Hematopoietic multipotent progenitor cell treated with erythropoietin and hydrocortisone succinate and interleukin-3 and kit ligand, for 15 days (in vitro differentiated cells): ENCODE data around the gene NTSR1.

Source experiments
- DNase-seq: peaks from one replicate; pipeline ENCODE4 v3.0.0-alpha.2; 2015; ENCODE audit warnings: low spot score

The NTSR1 gene

DNA sequence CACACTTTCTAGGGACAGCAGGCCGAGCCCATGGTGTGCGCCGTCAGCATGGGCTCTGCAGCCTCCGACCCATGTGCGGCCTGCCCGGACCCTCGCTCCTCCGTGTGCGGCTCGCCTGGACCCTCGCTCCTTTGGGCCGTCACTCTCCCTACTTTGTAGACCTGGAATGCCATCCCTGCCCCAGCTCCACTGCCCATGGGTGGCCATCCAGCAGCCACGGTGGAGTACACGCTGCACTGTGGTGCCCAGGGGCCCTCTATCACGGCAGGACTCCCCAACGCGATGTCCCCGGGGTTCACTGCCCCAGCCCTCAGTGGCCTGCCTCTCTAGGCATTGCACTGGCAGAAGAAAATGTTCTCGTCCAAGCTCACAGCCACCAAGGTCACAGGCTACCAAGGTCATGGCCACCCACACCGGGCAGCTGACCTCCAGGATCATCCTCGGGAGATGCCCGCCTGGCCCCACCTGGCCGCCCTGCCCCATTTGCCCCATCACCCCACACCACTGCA is 63.5 kb downstream of the NTSR1 start:
- no peak for DNase-seq

DNA sequence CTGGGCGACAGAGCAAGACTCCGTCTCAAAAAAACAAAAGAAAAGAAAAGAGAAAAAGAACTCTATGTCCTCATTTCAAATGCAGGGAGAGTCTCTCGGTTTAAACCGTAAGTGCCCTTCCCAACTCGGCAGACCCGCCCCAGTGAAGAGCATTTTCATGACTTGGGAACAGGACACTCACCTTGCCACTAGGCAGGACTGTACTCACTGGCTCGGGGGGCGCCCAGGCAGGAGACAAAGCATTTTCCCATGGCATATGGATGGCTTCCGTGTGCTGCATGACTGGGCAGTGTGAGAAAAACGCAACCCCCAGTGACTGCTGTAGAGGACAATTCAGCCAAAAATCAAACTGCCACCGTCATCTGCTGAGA is 64.0 kb downstream of the NTSR1 start:
- no peak for DNase-seq

DNA sequence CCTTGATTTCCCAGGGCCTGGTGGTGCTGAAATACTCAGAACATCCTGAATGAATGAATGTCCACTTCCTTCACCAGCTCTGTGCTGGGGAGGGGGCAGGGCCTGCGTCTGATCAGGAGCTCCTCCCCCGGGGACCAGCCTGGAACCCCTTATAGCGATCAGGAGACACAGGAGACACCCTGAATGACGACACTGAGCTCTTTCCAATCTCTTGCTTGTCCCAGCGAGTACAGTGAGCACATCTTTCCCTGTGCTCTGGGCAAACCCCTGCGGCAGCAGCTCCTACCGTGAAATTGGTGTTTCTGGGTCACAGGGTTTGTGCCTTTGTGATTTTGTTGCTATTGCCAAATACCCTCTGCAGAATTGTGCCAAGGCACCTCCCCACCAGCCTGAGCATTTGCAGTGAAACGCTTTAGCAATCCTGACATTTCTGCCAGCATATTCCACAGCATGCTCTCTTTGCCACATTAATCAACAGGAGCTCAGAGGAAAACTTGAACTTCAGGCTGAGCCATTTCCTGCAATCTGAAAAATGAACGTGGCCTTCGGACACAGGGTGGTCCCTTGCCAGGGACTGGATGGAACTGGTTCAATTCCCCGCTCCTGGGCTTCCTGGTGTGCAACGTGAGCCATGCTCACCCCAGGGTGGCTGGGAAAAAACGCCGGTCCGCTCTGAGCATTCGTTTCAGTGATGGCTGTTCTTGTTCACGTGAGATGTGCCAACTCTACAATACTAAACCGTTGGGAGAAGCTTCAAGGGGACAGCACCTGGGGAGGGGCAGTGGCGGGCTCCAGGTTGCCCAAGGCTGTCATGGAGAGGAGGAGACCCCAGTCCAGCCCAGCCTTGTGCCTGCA is 64.6 kb downstream of the NTSR1 start:
- no peak for DNase-seq

DNA sequence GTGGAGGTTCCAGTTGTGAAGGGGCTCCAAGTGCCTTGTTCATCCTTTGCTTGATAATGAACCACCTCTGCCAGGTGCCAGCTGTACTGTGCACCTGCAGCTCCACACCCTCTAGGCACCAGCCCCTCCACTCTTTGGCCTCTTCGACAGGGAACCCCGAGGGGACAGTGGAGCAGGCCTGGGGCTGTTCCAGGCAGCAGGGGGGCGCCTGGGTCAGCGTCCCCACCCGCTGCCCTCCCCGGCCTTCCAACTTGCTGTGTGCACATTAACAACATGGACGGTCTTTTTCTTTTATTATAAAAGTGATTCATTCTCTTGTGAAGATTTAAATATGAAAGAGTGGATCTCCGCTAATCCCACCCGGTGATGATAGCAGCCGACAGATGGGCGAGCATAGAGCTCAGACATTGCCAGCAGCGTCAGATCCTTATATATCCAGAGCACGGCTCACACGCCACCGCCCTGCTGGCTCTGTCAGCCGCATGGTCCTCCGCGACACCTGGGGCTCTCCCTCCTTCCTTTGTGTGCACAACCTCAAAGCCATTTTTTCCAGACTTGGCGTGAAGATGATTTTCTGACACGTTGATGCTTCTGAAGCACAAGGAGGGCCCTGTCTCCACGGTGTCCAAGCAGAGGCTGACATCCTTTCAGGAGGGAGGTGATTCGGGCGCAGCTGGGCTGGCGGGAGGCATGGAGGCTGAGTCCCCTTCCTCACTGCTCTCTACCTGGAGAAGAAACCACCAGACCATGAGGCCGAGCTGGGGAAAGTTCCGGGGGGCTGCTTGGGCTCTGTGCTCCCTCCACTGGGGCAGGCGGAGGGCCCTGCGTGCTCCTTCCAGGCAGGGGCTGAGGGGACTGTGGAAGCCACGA is 65.4 kb downstream of the NTSR1 start:
- DNase-seq, result no peak

DNA sequence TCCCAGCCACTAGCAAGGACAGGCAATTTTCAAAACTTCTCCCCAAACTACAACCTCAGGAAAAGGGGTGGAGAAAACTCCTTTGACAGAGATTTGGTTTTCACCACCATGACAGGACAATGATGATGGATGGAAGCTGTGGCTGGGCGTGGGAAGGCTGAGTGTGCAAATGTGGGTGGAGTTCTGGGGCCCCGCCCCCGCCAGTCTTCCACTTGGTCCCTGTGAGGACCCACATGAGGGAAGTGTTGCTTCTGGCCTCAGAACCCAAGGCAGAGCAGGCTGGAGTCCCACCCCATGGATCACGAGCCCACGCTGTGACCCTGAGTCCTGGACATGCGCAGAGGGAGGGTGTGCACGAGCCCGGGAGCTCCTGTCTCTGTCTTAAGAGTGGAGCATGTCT is 66.1 kb downstream of the NTSR1 start:
- no peak for DNase-seq

DNA sequence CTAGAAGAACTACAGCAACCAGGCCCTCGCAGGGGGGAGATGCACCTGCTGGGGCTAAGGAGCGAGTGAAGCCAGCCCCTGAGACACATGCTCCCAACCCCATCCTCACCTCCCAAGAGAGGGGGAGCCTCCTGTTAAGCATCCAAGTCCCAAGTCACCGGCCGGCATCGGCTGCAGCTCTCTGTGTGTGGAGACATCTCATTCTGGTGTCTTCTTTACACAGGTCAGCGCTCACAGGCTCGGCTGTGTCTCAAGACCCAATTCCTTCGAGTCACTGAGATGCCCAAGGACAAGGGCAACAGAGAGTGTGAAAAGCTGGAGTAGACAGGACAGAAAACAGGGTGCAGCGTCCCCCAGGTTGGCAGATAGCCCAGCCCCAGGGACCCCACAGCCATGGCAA is 66.6 kb downstream of the NTSR1 start:
- no peak for DNase-seq

DNA sequence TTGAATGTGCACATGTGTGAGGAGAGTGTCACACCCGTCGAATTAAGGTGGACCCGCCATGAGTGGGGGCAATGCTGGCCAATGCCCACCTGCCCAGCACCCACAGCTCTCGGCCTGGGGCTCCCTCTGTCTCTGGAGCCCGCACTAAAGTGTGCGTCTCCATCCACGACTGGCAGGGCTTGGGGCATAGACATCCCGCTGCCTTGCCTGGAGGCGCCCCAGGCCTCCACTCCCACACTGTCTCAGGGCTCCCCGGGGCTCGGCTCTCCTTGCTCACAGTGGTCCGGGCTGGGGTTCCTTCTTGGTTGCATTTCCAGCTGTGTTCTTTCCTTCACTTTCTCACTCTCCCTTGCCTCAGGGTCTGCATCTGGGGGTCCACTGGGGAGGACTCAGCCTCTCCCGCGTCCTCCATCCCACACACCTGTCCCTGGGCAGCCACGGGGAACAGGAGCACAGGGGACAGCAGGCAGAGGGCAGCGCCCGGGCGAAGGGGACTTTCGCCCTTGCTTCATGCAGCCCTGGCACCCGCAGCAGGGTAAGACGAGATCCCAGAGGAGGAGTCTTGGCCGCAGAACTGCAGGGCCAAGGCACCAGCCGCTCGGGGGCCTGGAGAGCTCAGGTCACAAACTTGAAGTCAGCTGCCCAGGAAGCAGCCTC is 67.5 kb downstream of the NTSR1 start:
- no peak for DNase-seq

DNA sequence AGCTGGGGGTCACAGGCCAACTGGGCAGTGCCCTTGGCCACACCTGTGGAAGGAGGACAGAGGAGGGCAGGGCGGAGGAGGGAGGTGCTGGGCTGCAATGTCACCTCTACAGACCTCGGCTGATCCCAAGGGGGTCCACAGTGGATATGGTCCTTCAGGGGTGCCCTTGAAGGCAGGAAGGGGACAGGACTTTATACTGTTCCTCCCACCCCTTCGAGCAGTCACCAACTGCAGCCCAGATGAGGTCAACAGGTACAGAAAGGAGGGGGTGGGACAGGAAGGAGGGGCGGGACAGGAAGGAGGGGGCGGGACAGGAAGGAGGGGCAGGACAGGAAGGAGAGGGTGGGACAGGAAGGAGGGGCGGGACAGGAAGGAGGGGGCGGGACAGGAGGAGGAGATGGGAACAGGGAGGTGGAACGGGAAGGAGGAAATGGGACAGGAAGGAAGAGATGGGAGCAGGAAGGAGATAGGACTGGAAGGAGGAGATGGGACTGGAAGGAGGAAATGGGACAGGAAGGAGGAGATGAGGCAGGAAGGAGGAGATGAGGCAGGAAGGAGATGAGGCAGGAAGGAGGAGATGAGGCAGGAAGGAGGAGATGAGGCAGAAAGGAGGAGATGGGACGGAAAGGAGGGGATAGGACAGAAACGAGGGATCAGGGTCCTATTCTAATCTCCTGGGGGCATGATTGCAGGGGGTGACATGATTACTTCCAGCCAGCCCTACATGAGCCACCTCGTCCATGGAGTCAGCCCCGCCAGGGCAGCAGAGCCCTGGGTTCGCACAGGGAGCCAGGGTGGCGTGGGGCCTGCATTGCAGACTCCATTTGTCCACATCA is 68.3 kb downstream of the NTSR1 start:
- DNase-seq, result no peak

DNA sequence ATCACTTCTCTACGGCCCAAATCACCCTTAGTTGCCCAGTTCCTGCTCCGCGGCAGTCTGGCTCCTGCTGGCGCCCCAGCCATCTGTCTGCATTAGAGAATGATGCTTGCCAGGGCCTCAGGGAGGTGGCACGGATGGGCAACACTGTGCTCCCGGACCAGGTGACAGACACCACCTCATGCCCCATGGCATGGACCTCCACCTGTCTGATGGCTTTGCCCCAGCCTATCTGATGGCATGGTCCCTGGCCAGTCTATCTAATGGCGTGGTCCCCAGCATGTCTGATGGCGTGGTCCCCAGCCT is 68.8 kb downstream of the NTSR1 start:
- no peak for DNase-seq

DNA sequence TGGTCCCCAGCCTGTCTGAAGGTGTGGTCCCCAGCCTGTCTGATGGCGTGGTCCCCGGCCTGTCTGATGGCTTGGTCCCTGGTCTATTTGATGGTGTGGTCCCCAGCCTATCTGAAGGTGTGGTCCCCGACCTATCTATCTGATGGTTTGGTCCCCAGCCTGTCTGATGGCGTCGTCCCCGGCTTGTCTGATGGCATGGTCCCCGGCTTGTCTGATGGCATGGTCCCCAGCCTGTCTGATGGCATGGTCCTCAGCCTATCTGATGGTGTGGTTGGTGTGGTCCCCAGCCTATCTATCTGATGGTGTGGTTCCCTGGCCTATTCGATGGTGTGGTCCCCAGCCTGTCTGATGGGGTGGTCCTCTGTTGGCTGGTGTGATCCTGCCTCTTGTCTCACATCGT is 69.4 kb downstream of the NTSR1 start:
- no peak for DNase-seq

DNA sequence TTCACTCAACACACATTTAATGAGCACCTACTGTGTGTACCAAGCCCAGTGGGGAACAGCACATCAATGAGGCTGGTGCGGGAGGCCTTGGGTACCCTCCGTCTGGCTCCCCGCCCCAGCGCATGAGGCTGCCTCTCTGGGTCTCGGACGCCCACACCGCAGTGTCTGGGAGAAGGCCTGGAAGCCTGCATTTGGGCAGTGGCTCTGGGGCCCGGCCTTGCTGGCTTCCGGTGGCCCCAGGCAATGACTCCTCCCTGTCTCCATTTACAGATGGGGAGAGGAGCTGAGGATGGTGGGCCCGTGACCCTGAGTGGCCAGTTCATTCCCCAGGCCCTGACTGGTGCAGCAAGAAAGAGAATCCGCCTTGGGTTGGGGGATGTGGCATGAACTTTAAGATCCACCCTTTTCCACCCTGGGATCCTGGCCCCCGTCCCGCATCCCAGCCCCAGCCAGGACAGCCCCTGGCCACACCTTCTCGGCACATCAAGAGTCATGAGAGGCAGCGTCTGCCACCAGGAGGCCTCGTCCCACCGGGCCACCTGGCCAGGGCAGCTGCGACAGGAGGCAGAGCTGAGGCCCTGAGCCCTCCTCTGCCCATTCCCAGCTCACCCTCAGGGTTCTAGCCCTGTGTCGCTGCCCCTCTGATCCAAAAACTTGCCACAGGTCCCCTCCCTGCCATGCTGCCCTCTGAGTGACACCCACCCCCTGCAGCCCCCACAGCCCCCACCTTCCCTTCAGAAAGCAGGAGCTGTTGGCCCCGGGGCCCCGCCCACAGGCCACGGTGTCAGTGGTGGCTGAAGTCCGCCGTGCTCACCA is 70.2 kb downstream of the NTSR1 start:
- DNase-seq, result no peak

DNA sequence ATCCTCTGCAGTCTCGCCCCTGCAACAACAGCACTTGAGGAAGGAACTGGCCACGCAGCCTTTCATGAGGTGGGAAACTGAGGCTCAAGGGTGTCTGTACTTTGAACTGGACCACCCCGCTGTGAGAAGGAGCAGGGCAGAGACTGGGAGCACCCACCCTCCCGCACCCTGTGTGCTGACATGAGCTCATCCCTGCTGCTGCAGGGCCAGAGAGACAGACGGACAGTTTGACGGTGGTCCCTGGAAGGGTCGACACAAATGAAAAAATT is 70.7 kb downstream of the NTSR1 start:
- no peak for DNase-seq

DNA sequence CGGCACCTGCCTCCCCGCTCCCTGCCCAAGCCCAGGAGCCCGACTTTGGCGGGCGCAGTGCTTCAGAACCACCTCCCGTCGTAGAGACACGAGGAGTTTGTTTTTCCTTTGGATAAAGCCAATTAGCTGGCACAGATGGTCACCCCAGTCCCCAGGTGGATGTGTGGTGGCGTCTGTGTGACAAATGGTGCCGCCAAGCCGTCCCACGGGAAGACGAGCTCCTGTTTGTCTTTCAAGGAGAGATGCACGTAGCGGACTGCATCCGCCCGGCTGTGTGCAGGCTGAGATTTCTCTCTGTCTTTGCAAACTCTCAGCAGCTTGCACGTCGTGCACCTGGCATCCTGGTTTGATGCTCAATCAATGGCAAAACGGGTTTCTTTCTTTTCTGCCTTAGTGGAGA is 71.6 kb downstream of the NTSR1 start:
- no peak for DNase-seq

DNA sequence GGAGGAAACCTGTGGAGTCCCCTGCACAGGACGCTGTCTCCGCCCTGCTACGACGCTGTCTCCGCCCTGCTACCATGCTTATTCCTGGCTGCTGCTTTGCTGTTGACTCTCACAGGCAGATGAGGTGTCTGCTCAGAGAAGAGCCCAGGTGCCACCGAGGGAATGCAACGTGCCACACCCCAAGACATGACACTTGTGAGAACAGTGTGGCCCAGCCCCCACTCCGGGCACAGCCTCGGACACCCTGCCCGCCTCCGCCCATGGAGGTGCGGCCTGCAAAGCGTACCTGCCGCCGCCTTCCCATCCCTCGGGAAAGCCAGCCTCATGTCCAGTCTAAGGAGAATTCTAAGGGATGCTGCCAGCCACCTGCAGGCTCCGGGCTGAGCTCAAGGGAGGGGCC is 72.1 kb downstream of the NTSR1 start:
- DNase-seq, result no peak

DNA sequence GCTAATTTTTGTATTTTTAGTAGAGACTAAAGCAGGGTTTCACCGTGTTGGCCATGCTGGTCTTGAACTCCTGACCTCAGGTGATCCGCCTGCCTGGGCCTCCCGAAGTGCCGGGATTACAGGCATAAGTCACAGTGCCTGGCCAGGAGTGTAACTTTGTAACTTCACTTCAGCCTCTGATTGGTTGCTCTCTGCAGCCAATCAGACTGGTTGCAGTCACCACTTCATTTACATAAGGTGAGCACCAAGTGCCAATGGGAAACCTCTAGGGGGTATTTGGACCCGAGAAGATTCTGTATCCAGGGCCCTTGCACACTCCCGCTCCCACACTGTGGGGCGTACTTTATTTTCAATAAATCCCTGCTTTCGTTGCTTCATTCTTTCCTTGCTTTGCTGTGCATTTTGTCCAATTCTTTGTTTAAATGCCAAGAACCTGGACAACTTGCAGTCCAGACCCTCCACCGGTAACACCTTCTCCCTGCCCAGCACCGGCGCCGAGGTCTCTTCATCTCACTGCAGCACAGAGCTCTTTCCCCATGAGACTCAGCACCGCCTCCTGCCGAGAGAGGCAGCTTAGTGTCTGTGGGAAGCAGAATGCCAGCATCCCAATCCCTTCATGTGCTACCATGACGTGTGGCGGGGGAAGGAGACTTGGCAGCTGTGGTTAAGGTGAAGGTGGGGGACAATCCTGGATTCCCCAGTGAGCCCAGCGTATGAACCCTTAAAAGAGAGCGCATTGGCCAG is 73.7 kb downstream of the NTSR1 start:
- no peak for DNase-seq

DNA sequence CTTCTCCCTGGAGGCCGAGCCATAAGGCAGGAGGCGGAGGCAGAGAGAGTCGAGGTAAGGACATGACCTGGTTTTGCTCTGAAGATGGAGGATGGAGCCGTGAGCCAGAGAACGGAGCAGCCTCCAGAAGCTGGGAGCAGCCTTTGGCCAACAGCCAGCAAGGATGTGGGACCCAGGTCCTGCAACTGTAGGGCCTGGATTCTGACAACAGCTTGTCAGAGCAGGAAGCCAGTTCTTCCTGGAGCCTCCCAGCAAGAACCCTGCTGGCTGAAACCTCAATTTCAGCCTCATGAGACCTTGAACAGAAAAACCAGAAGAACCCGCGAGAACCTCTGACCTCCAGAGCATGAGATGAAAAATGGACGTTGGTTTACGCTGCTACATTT is 74.2 kb downstream of the NTSR1 start:
- DNase-seq, result no peak

DNA sequence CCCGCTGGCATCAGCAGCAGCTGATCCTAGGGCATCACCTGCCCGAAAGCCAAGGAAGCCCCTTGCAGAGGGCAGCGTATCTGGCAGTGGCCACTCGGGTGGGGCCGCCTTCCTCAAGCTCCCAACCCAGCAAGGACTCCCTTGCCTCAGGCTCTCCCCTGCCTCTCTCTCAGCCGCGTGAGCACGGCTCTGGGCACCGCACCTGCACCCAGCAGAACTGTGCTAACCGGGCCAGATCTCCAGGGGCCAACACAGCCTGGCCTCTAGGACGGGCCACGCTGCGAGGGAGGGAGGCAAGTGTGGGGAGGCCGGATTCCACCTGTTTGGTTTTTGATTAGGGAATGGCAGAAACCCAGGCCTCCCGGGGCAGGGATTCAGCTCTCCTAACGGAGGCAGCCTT is 75.9 kb downstream of the NTSR1 start:
- DNase-seq, result no peak

DNA sequence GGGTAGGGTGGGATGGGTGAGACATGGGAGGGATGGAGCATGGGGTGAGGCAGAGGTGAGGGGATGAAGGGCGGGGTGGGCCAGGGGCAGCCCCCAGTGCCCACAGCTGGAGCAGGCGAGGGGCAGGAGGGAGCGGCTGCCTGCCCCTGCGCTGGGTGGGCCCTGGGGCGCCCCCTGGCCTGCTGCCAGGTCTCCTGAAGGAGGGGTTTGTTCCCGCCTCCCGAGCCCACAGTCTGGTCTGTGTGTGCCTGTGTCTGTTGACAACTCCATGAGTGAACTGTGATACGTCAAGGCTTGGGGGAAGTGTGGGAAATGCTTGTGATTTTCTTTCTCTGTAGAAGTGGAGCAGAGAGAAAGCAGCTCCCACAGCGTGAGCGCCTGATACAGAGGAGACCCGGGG is 76.8 kb downstream of the NTSR1 start:
- no peak for DNase-seq

DNA sequence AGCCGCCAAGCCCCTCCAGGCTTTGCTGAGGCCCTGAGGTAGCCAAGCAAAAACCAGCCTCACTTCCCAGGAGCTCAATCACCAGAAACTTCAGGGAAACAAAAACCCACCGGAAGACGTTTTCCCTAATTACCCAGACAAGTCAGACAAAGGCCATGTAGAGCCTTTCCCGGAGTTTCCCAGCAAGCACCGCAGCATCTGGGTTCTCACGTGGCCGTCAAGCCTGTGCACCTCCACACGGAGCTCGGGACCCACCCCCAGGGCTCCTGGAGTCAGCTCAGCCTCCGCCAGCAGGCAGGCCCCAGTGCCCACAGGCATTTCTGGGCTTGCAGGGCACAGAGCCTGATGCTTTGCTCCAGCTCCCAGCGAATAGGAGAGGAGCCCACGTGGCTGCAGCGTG is 77.5 kb downstream of the NTSR1 start:
- no peak for DNase-seq

DNA sequence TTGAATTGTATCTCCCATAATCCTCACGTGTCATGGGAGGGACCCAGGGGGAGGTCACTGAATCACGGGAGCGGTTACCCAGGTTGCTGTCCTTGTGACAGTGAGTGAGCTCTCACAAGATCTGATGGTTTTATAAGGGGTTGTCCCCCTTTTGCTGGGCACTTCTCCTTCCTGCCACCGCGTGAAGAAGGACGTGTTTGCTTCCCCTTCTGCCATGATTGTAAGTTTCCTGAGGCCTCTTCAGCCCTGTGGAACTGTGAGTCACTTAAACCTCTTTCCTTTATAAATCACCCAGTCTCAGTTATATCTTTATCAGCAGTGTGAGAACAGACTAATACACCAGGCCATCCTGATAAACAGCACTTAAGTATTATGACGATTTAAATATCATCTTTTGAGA is 78.7 kb downstream of the NTSR1 start:
- DNase-seq, result no peak

DNA sequence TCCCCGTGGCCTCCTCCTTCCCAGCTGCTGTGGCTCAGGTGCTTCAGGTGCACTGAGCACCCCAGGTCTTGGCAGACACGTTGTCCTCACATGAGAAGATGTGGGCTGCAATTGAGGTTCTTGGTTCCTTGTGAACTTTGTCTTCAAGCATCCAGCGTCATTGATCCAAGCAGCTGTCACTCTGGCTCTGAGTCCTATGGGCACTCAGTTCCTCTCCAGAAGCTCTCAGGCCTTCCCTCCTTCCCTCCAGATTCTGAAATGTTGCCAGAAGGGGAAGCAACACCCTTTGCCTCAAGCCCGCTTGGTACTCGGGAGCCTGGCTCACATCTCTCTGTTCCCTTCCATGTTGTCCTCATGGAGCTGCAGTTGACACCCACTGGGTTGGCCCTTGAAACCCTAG is 79.2 kb downstream of the NTSR1 start:
- DNase-seq, result no peak
